Panc1 (cell line): ENCODE data around the gene GPR82. TPM values are rescaled to one million over a fixed set of nuclear protein-coding genes. Genes with fewer than 3 reads are reported as not detected.

Experiments used
- ATAC-seq: fragments of 200-7000 bp; cut with Tn5 transposase; 2 replicates; pipeline ENCODE4 v1.9.1; 2020; ENCODE audit warnings: mild to moderate bottlenecking, moderate library complexity
- BruUV-seq: library from RNA; stranded (reverse); fragments of 400-500 nt; replicated peaks from 2 replicates; lab custom pipeline; 2021; lab: Mats Ljungman, UMichigan
- CTCF ChIA-PET: fragments of 300-600 bp; sonication (Branson Sonifier 250); formaldehyde crosslinking; loops from one replicate; lab custom pipeline; 2022; ENCODE audit warnings: antibody characterized with exemption; lab: Charles Lee
- POLR2A ChIA-PET: fragments of 300-600 bp; sonication (Branson Sonifier 250); formaldehyde crosslinking; loops from one replicate; lab custom pipeline; 2022; ENCODE audit warnings: antibody characterized with exemption; lab: Charles Lee
- DNase-seq: peaks from one replicate; pipeline ENCODE4 v3.0.0-alpha.2; 2010; ENCODE audit warnings: low read depth, low spot score
- H3K27ac ChIP-seq: 2 replicates; pipeline ENCODE4 v1.5.1; 2011; ENCODE audit warnings: mild to moderate bottlenecking, low read length, inconsistent platforms
- H3K27me3 ChIP-seq: fragments of 200-500 bp; sonication (Bioruptor generic); 2 replicates; pipeline ENCODE4 v1.6.0; 2014; ENCODE audit warnings: low read length, inconsistent platforms; ENCODE audit not compliant: control insufficient read depth, insufficient read depth
- H3K36me3 ChIP-seq: fragments of 200-500 bp; sonication (Bioruptor generic); 2 replicates; pipeline ENCODE4 v1.5.1; 2014; ENCODE audit warnings: inconsistent platforms, mild to moderate bottlenecking, low read length, moderate library complexity; ENCODE audit not compliant: control insufficient read depth, insufficient read depth
- H3K4me1 ChIP-seq: 2 replicates; pipeline ENCODE4 v1.5.1; 2011; ENCODE audit warnings: inconsistent platforms, mild to moderate bottlenecking, low read length, moderate library complexity; ENCODE audit not compliant: control insufficient read depth, insufficient read depth
- H3K4me3 ChIP-seq, 2 experiments: 2 replicates each; pipeline ENCODE4 v1.5.1; 2011 to 2012; ENCODE audit warnings: low read depth in 2 of 2, low read length in 2 of 2, mild to moderate bottlenecking in 2 of 2, inconsistent platforms in 1 of 2, moderate library complexity in 1 of 2
- H3K9me3 ChIP-seq: fragments of 200-500 bp; sonication (Bioruptor generic); 2 replicates; pipeline ENCODE4 v1.5.1; 2014; ENCODE audit warnings: low read depth, mild to moderate bottlenecking, inconsistent platforms, low read length, moderate library complexity; ENCODE audit not compliant: control insufficient read depth, insufficient read depth
- CTCF ChIP-seq: fragments of 450-650 bp; IDR thresholded peaks from 2 replicates; pipeline ENCODE4 v1.5.1; 2017; ENCODE audit warnings: mild to moderate bottlenecking
- POLR2AphosphoS5 ChIP-seq: IDR thresholded peaks from 2 replicates; pipeline ENCODE4 v1.6.1; 2012; ENCODE audit warnings: mild to moderate bottlenecking, low read depth, low read length, moderate library complexity
- REST ChIP-seq, 2 experiments: IDR thresholded peaks; 2 replicates each; pipeline ENCODE4 v1.6.1; 2011 to 2012; ENCODE audit warnings: low read depth in 2 of 2, control low read depth in 1 of 2, low read length in 1 of 2, mild to moderate bottlenecking in 1 of 2, moderate library complexity in 1 of 2; ENCODE audit not compliant: insufficient read depth in 1 of 2
- SIN3A ChIP-seq: IDR thresholded peaks from 2 replicates; pipeline ENCODE4 v1.6.1; 2012; ENCODE audit warnings: low read depth, mild to moderate bottlenecking, low read length, moderate library complexity, borderline replicate concordance; ENCODE audit not compliant: insufficient read depth
- TCF7L2 ChIP-seq: IDR thresholded peaks from 2 replicates; pipeline ENCODE4 v1.6.1; 2011; ENCODE audit warnings: mild to moderate bottlenecking, low read depth, low read length, inconsistent platforms
- in situ Hi-C: cut with HindIII; loops from 2 replicates; pipeline ENCODE4 v1.10.0; 2016; ENCODE audit warnings: low sequenced_read_pairs, low pct_unique_long_range_greater_than_20kb
- intact Hi-C: fragments of 100-400 bp; cut with micrococcal nuclease; formaldehyde crosslinking; loops from one replicate; pipeline ENCODE4 v1.10.0; 2022; ENCODE audit not compliant: unreplicated experiment
- total RNA-seq: library from RNA; stranded (reverse); gene quantifications from one replicate; pipeline ENCODE4 v1.2.1, GENCODE V29; 2021; ENCODE audit not compliant: unreplicated experiment

Gene GPR82
- total RNA-seq, 1 experiment from 2014 or later: not detected

GRCh38 chrX:41705680-41706374 lies 18.2 kb upstream of the GPR82 start:
- Histone ChIP-seq H3K4me3 (no peak overlapping the region), H3K27ac (no peak overlapping the region), H3K9me3 (no peaks in the 10 kb centered on the region), H3K4me1 (no peaks in the 10 kb centered on the region), H3K27me3 (no peaks in the 10 kb centered on the region), H3K36me3 (no peaks in the 10 kb centered on the region)
- intact Hi-C loops (no loop called here), in situ Hi-C loops (no loop called here)
- POLR2A ChIA-PET: no interaction called here
- TF ChIP-seq POLR2AphosphoS5: no peak
- no peak for TF ChIP-seq REST (IDR thresholded peaks at IDR 0.05; ENCODE audit: insufficient read depth in 1 of 2, low read depth in 2 of 2, low read length in 1 of 2)
- no peak for TF ChIP-seq TCF7L2
- no peak for TF ChIP-seq CTCF
- no peak for TF ChIP-seq SIN3A
- CTCF ChIA-PET: no interaction called here
- ATAC-seq (no peak), DNase-seq (no peak)
- BruUV-seq: no TSS peak

- intact Hi-C loops: no loop called here
- ChIA-PET CTCF (no interaction called here), POLR2A (no interaction called here)
- Histone ChIP-seq H3K27ac (no peak overlapping the region), H3K27me3 (no peaks in the 10 kb centered on the region), H3K9me3 (no peaks in the 10 kb centered on the region), H3K4me3 (no peak overlapping the region), H3K4me1 (no peaks in the 10 kb centered on the region), H3K36me3 (no peaks in the 10 kb centered on the region)
- no peak for ATAC-seq
- DNase-seq: no peak
- no peak for TF ChIP-seq TCF7L2
- no peak for TF ChIP-seq POLR2AphosphoS5
- no peak for TF ChIP-seq CTCF
- TF ChIP-seq REST (IDR thresholded peaks at IDR 0.05; ENCODE audit: insufficient read depth in 1 of 2, low read depth in 2 of 2, low read length in 1 of 2): no peak
- TF ChIP-seq SIN3A: no peak
- no TSS peak for BruUV-seq
- in situ Hi-C loops: no loop called here
These were observed 16.8 kb upstream of the GPR82 start for GRCh38 chrX:41707218-41707617.
